Activated CD8-positive, alpha-beta memory T cell treated with anti-CD3 and anti-CD28 coated beads for 4 hours (primary cell): ENCODE results near the gene PRR14L.
"Not testable (repeated sequence)": the region's sequence is repeated elsewhere in the genome, so short reads cannot be mapped to it uniquely, and the experiment has no call there.

Experiments
- DNase-seq, 2 donors: peaks; one replicate each; pipeline ENCODE4 v3.0.0-alpha.2; 2020; ENCODE audit warnings: low read depth in 2 of 2

Gene PRR14L

DNA sequence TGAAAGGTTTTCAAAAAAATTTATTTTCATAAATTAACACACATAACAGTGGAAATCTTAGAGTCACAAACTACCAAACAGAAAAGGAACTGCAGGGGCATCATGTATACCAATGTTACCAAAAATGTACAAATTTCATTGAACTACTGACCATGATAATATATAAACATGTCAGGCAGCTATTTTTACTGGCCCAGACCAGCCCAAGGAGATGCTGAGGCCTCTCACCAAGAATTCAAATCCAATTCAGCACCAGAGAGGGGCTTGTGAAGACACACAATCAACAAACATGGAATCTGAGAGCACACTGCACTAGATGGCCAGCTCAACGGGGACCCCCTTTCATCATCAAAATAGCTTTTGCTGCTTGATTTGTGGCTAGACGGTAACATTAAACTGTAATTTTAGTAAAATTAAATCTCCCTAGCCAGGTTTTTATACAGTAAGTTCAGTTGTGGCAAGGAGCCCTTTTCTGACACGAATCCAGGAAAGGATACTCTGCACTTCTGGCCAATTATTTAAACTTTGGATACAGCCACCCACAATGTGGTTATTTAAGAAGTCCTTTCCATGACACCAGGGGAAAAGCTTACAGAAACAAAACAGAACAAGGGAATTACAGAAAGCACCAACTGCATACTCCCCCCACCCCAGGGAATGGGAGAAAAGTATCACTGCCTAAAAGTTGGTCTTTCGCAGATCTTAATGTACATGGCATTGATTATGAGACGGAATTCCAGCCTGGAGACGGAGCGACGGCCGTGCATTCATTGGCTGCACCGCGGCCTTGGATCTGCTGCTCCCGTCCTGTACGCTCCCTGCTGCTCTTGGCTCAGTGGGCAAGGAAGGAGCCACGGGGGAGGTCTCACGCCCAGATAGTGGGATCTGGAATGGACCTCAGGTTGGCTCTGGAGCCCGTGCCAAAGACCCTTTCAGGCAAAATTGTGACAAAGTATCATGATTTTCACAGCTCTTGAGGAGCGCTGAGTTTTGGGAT, 68.3 kb downstream of the PRR14L start:
- DNase-seq = no peak

- no peak for DNase-seq
These were observed 69.0 kb downstream of the PRR14L start for GRCh38 chr22:31680861-31681341.

GRCh38 chr22:31678748-31679147, 71.2 kb downstream of the PRR14L start:
- no peak for DNase-seq

GRCh38 chr22:31676700-31677099, 73.2 kb downstream of the PRR14L start:
- peak; percentile 76 to 88 for DNase-seq

GRCh38 chr22:31674219-31674618, 75.7 kb downstream of the PRR14L start:
- DNase-seq = not testable (repeated sequence)

DNA sequence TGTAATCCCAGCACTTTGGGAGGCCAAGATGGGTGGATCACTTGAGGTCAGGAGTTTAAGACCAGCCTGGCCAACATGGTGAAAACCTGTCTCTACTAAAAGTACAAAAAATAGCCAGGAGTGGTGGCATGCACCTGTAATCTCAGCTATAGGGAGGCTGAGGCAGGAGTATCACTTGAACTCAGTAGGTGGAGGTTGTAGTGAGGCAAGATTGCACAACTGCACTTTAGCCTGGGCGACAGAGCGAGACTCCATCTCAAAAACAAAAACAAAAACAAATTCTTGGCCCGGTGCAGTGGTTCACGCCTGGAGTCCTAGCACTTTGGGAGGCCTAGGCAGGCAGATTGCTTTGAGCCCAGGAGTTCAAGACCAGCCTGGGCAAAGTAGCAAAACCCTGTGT, 81.1 kb downstream of the PRR14L start:
- DNase-seq = not testable (repeated sequence)

DNA sequence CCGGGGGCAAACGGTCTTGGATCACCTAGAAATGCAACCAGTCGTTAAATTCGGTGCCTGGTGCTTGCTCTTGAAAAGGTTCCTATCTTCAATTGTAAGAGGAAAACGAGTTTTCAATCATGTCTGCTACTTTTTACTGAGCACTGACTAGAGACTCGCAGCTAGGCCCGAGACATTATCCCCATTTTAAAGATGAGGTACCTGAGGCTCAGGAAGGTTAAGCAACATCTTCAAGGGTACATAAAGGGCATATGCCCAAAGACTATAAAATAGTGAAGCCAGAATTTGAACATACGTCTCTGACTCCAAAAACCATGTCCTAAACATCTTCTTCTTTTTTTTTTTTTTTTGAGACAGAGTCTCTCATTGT, 87.3 kb downstream of the PRR14L start:
- no peak for DNase-seq

- DNase-seq = peak; percentile 93 to 95
These were observed 87.9 kb downstream of the PRR14L start, which contains the start of gene PISD for GRCh38 chr22:31661851-31662667. PISD (minus strand) TSS chr22:31662215; CDS start chr22:31662208, 7 bp downstream.

DNA sequence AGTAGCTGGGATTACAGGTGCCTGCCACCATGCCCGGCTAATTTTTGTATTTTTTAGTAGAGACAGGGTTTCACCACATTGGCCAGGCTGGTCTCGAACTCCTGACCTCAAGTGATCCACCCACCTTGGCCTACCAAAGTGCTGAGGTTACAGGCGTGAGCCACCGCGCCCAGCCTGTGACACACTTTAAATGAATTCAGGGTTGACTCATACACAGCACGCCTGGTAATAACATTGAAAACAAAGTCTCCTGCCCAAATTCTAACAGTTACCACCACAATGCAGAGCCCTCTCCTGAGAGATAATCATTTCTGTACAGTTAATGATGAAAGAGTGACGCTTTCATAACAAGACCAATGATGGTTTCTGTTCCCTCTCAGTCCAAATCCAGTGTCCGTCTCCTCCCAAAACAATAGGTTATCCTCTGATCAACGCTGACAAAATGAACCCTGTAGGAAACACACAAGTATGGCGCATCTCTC, 89.0 kb downstream of the PRR14L start:
- DNase-seq = not testable (repeated sequence)

GRCh38 chr22:31659246-31659645, 90.7 kb downstream of the PRR14L start:
- DNase-seq = no peak

- no peak for DNase-seq
These were observed 95.5 kb downstream of the PRR14L start for GRCh38 chr22:31654408-31654807.

GRCh38 chr22:31653944-31654343, 96.0 kb downstream of the PRR14L start:
- no peak for DNase-seq

DNA sequence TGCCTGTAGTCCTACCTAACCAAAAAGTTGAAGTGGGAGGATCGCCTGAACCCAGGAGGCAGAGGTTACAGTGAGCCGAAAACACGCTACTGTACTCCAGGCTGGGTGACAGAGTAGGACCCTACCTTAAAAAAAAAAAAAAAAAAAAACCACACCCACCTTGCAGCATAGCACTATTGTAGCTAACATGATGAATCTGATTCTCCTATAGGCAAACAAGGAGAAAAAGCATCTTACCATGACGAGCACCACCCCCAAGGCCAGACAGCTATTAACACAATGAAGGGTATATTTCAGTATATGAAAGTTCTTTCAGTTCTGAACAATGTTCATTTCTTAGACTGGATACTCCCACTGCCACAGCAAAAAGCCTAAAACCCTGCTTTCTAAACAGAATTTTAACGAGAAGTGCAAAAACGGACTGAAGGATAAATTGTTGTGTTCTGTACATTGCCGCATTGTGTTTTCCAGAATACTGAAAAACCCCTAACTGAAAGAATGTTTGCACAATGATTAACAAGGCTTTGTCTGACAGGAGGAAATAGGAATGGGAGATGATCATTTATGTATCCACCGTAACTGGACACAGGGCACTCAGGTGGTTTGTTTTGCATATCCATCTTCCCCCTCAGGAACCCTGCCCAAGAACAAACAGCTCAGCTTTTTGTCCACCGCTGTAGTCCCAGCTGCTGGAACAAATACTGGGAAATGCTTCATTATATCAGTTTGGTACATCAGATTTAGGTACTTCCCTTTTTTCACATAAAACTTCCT, 96.8 kb downstream of the PRR14L start:
- no peak for DNase-seq

GRCh38 chr22:31652088-31652487, 97.8 kb downstream of the PRR14L start:
- DNase-seq = no peak

DNA sequence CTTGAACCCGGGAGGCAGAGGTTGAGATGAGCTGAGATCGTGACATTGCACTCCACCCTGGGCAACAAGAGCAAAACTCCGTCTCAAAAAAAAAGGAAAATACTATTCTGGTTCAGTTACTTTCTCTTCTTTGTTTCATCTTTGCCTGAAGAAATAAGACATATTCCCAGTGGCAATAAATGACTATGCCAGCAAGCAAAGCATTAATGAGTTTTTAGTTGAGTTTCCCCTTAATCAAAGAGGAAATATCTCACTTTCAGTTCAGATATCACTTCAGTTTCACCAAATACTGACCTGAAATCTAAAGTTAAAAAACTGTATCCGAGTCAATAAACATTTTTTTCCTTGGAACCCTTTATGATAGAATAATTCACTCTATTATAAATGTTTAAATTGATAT, 98.3 kb downstream of the PRR14L start:
- no peak for DNase-seq

- no peak for DNase-seq
These were observed 99.5 kb downstream of the PRR14L start for GRCh38 chr22:31650391-31650790.

DNA sequence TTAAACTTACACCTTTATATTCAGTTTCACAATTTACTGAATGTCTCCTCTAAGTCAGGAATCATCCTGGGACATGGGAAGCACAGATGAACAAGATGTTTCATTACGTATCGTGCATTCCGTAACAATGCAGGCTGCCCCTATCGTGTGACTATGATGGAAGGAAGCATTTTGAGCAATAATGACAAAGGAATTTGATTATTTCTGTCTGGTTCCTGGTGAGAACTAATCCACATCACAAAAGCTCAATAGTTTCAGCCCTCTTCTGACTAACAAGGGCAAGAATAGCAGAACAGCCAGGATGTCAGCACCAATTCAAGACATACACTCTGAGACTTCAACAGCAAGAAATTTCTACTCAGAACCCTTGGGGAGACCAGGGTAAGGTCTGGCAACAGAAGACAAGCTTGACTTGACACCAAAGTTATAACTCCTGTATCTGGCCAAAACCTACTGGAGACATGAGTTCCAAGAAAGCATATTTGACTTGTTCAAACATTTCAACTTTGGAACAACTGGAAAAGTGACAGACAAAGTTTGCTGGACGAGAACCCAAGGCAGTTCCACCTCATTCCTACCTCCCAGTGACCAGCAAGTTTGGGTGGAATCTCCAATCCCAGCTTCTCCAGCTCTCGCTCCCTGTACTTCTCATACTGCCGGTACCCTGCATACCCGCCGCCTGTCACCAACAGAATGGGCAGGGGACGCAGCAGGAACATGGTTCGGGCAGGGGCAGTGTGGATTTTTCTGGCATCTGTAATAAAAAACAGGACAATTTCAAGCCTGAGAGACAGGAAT, 102.2 kb downstream of the PRR14L start:
- DNase-seq = no peak

DNA sequence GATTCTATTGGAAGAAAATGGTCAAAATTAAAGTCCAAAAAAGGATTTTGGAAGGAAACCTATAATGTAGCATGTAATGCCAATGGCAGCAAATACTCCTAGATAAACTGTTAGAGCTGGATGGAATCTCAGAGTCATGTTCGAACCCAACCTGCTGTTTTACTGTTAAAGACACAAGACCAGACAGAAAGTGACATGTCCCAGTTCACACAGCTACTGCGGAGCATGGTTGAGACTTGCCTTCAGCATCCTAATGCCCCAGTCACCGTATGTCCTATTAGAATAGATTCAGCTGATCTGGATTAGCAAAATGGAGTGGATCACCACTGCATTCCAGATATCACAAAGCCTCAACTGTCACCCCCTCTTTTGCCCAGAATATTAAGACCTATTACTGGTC, 102.9 kb downstream of the PRR14L start:
- no peak for DNase-seq

GRCh38 chr22:31646186-31647019, 103.5 kb downstream of the PRR14L start:
- no peak for DNase-seq
